K562 (cell line): ENCODE results near the gene FSTL1. TPM values are rescaled to one million over a fixed set of nuclear protein-coding genes. Genes with fewer than 3 reads are reported as not detected.

Experiments used
- ATAC-seq: fragments of 200-7000 bp; cut with Tn5 transposase; 3 replicates; pipeline ENCODE4 v1.9.1; 2020; ENCODE audit warnings: moderate library complexity
- BruUV-seq: library from RNA; stranded (reverse); fragments of 400-500 nt; replicated peaks from 2 replicates; lab custom pipeline; 2021; lab: Mats Ljungman, UMichigan
- CTCF ChIA-PET: fragments of 300-600 bp; formaldehyde crosslinking; extraction: SDS; loops from one replicate; lab custom pipeline; 2021; ENCODE audit warnings: low intra/inter-chr PET ratio; lab: Yijun Ruan, JAX
- POLR2A ChIA-PET: fragments of 300-600, 350-650 bp; sonication (Branson Sonifier 250); formaldehyde crosslinking; extraction: SDS; loops from one replicate; lab custom pipeline; 2021; ENCODE audit warnings: antibody characterized with exemption, inconsistent platforms; lab: Yijun Ruan, JAX
- DNase-seq, 4 experiments: peaks; one replicate each; pipeline versions ENCODE4 v3.0.0 to v3.0.0-alpha.2; 2011 to 2018; ENCODE audit warnings: low spot score in 3 of 4, mixed read lengths in 3 of 4; ENCODE audit errors: extremely low read depth in 1 of 4
- FAIRE-seq: peaks from 2 replicates; lab custom pipeline; 2011; peaks lifted over from hg19 to GRCh38; lab: Jason Lieb, UNC
- H2AFZ ChIP-seq: 2 replicates; pipeline ENCODE4 v1.6.0; 2011; ENCODE audit warnings: low read depth, low read length, control low read depth, inconsistent platforms
- H3K27ac ChIP-seq: fragments of 200-600 bp; 3 replicates; pipeline ENCODE4 v1.8.0; 2011; ENCODE audit warnings: low read depth, mild to moderate bottlenecking, control low read depth, inconsistent platforms, low read length, moderate library complexity, mixed read lengths; ENCODE audit errors: extremely low read depth
- H3K27me3 ChIP-seq, 2 experiments: fragments of 300-600 bp in 1 of 2; 2 replicates in 1 of 2; 3 replicates in 1 of 2; pipeline versions ENCODE4 v1.6.0 to v1.8.0; 2011; ENCODE audit warnings: inconsistent platforms in 2 of 2, low read length in 2 of 2, mild to moderate bottlenecking in 1 of 2, mixed read lengths in 1 of 2, moderate library complexity in 1 of 2; ENCODE audit not compliant: control insufficient read depth in 2 of 2, insufficient read depth in 2 of 2
- H3K36me3 ChIP-seq: fragments of 300-600 bp; 3 replicates; pipeline ENCODE4 v1.8.0; 2011; ENCODE audit warnings: mild to moderate bottlenecking, low read length, inconsistent platforms; ENCODE audit not compliant: control insufficient read depth, insufficient read depth
- H3K4me1 ChIP-seq, 2 experiments: fragments of 200-600 bp in 1 of 2; replicated peaks in 1 of 2; 2 replicates in 1 of 2; 3 replicates in 1 of 2; pipeline versions ENCODE4 v1.5.1 to v1.8.0; 2011; ENCODE audit warnings: inconsistent platforms in 2 of 2, low read length in 2 of 2, mild to moderate bottlenecking in 1 of 2, mixed read lengths in 1 of 2, moderate library complexity in 1 of 2; ENCODE audit not compliant: control insufficient read depth in 2 of 2, insufficient read depth in 2 of 2
- H3K4me2 ChIP-seq: 2 replicates; pipeline ENCODE4 v1.6.1; 2011; ENCODE audit warnings: low read length, control low read depth, inconsistent platforms, mixed read lengths; ENCODE audit not compliant: insufficient read depth
- H3K4me3 ChIP-seq: fragments of 200-600 bp; sonication (generic), shearing (Covaris generic); 2 replicates; pipeline ENCODE4 v1.5.1; 2016; ENCODE audit warnings: control low read depth, inconsistent platforms
- H3K79me2 ChIP-seq: fragments of 200-600 bp; 3 replicates; pipeline ENCODE4 v1.8.0; 2011; ENCODE audit warnings: low read length, inconsistent platforms; ENCODE audit not compliant: control insufficient read depth, insufficient read depth
- H3K9ac ChIP-seq, 2 experiments: 2 replicates each; pipeline versions ENCODE4 v1.6.0 to v1.6.1; 2011; ENCODE audit warnings: low read depth in 2 of 2, low read length in 2 of 2, control low read depth in 1 of 2, inconsistent platforms in 1 of 2, mild to moderate bottlenecking in 1 of 2, mixed read lengths in 1 of 2; ENCODE audit not compliant: insufficient read depth in 1 of 2
- H3K9me1 ChIP-seq: one replicate; pipeline ENCODE4 v1.6.0; 2011; ENCODE audit warnings: inconsistent platforms, mild to moderate bottlenecking, low read length, moderate library complexity; ENCODE audit not compliant: control insufficient read depth, insufficient read depth
- H3K9me3 ChIP-seq: replicated peaks from 2 replicates; pipeline ENCODE4 v1.5.1; 2011; ENCODE audit warnings: low read depth, low read length, inconsistent platforms; ENCODE audit not compliant: control insufficient read depth, insufficient read depth
- H4K20me1 ChIP-seq: replicated peaks from 2 replicates; pipeline ENCODE4 v1.6.1; 2011; ENCODE audit warnings: low read length, inconsistent platforms, mixed read lengths; ENCODE audit not compliant: control insufficient read depth, insufficient read depth
- CREBBP ChIP-seq: IDR thresholded peaks from one replicate; pipeline ENCODE4 v1.6.1; 2012; ENCODE audit warnings: low read depth, mild to moderate bottlenecking, control low read depth, inconsistent platforms, low read length
- FOS ChIP-seq: IDR thresholded peaks from 3 replicates; pipeline ENCODE4 v1.6.1; 2011; ENCODE audit not compliant: insufficient read length; ENCODE audit errors: extremely low read depth
- HDAC2 ChIP-seq: fragments of 450-650 bp; IDR thresholded peaks from 2 replicates; pipeline ENCODE4 v1.6.1; 2016; ENCODE audit warnings: mild to moderate bottlenecking
- PCBP2 ChIP-seq: fragments of 200-400 bp; formaldehyde crosslinking; IDR thresholded peaks from 2 replicates; pipeline ENCODE4 v1.6.1; 2018; ENCODE audit warnings: low read length, low read depth, mild to moderate bottlenecking, moderate library complexity; ENCODE audit not compliant: poor library complexity, severe bottlenecking
- SAP30 ChIP-seq: fragments of 200-600 bp; sonication (generic); IDR thresholded peaks from 2 replicates; pipeline ENCODE4 v1.6.1; 2012; ENCODE audit warnings: borderline replicate concordance, low read depth, mild to moderate bottlenecking, moderate library complexity, low read length, control low read depth, inconsistent platforms; ENCODE audit not compliant: insufficient read depth, poor library complexity, severe bottlenecking
- ZC3H4 ChIP-seq: sonication (generic); formaldehyde crosslinking; IDR thresholded peaks from 2 replicates; pipeline ENCODE4 v1.9.0; 2021; ENCODE audit warnings: missing genetic modification reagents, borderline replicate concordance
- ZFP30 ChIP-seq: fragments of 250-450 bp; sonication (Bioruptor Pico); IDR thresholded peaks from 2 replicates; pipeline ENCODE4 v1.8.0; 2022; ENCODE audit warnings: moderate library complexity, mild to moderate bottlenecking, inconsistent platforms, borderline replicate concordance
- ZNF224 ChIP-seq: sonication (generic); formaldehyde crosslinking; IDR thresholded peaks from 2 replicates; pipeline ENCODE4 v1.8.0; 2022; ENCODE audit warnings: mild to moderate bottlenecking, missing genetic modification reagents
- WGBS: fragments of 100-300 bp; shearing (Covaris generic); methylation state at CpG from one replicate; pipeline ENCODE4 v1.1.6; 2016; ENCODE audit warnings: low coverage, mixed read lengths; ENCODE audit not compliant: insufficient coverage; ENCODE audit errors: missing lambda C conversion rate; 5-methylcytosine and 5-hydroxymethylcytosine counted together
- in situ Hi-C: fragments of 300-500 bp; cut with MboI; formaldehyde crosslinking; loops from 4 replicates; pipeline ENCODE4 v1.15.0; 2018; ENCODE audit warnings: inconsistent platforms, mixed read lengths
- intact Hi-C: fragments of 100-400 bp; cut with micrococcal nuclease; formaldehyde crosslinking; loops from 2 replicates; pipeline ENCODE4 v1.14.2; 2022
- polyA plus RNA-seq, 8 experiments: library from polyadenylated mRNA; depleted of rRNA in 4 of 8; stranded (reverse) in 5 of 8; unstranded in 3 of 8; fragments of >200 nt; fragmentation: Nextera tagmentation in 2 of 8; fragmentation: Illumina TruSeq in 1 of 8; extraction: Ambion mirVana in 2 of 8; extraction: Trizol in 1 of 8; gene quantifications; 2 replicates each; pipeline versions ENCODE4 v1.2.1 to v1.2.3, GENCODE V29; 2011 to 2014; ENCODE audit warnings: inconsistent platforms in 1 of 8, missing spikeins in 1 of 8
- total RNA-seq, 7 experiments: library from RNA; depleted of rRNA in 6 of 7; stranded (reverse); fragments of >200 nt in 6 of 7; fragmentation: Illumina TruSeq in 2 of 7; extraction: Trizol in 2 of 7; gene quantifications; 2 replicates each; pipeline versions ENCODE4 v1.2.1 to v1.2.3, GENCODE V29; 2011 to 2021; ENCODE audit warnings: low replicate concordance in 1 of 7
- TF ChIP-seq, protein P1 (sequence below): fragments of 200-400 bp; formaldehyde crosslinking; IDR thresholded peaks from 2 replicates; pipeline ENCODE4 v1.6.1; 2017; ENCODE audit warnings: mild to moderate bottlenecking, low read depth, low read length, moderate library complexity
- TF ChIP-seq, protein P2 (sequence below): fragments of 450-650 bp; formaldehyde crosslinking; IDR thresholded peaks from 2 replicates; pipeline ENCODE4 v1.4.0; 2020; ENCODE audit warnings: mild to moderate bottlenecking, moderate library complexity
- TF ChIP-seq, protein P3 (sequence below): fragments of 450-650 bp; IDR thresholded peaks from 2 replicates; pipeline ENCODE4 v1.7.0; 2016; ENCODE audit warnings: borderline replicate concordance
- TF ChIP-seq, protein P4 (sequence below): fragments of 250-450 bp; sonication (Bioruptor Pico); IDR thresholded peaks from 2 replicates; pipeline ENCODE4 v1.8.0; 2022; ENCODE audit warnings: moderate library complexity, mild to moderate bottlenecking, inconsistent platforms
- TF ChIP-seq, protein P5 (sequence below): fragments of 250-450 bp; sonication (Bioruptor Pico); IDR thresholded peaks from 2 replicates; pipeline ENCODE4 v1.8.0; 2021; ENCODE audit warnings: mild to moderate bottlenecking, moderate library complexity

FSTL1 gene
- total and polyA plus RNA-seq, 9 of the 15 experiments (the other 6 are each of a cell fraction or from before 2014, with no cell fraction given) = 0.01 to 0.58 (median 0.08) TPM; not detected in 2

DNA sequence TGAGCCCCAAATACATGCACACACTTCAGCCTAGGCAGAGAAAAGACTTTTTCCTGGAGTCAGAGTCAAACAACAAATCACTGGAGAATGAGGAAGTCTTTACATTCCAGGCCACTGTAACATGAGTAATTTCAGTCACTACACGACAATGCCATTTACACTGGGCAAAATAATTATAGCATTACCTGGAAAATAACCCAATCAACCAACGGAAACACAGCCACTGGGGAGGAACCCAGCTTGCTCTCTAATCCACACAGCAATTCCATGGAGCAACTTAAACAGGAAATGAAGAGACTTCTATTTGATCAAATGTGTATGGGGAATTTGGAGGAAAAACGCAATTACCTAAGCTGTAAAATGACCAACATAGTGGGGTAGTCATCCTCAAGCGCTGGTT, 15.2 kb downstream of the FSTL1 start:
- H3K4me2 ChIP-seq = no peak overlapping the region
- no peak overlapping the region for H2AFZ ChIP-seq
- H3K4me1 ChIP-seq = no peaks in the 10 kb centered on the region
- no peak overlapping the region for H3K4me3 ChIP-seq
- H3K27ac ChIP-seq = no peak overlapping the region
- DNase-seq (no peak), FAIRE-seq (no peak), ATAC-seq (no peak)
- intact Hi-C loops (no loop called here), in situ Hi-C loops (loop anchor here (25.0 kb wide), 1 partner anchor 548 kb away; no protein-coding TSS in a partner anchor)
- POLR2A ChIA-PET = no interaction called here
- no peak overlapping the region for H3K9ac ChIP-seq
- no peaks in the 10 kb centered on the region for H3K9me1 ChIP-seq
- peaks cover 0 to 11% of the 10 kb centered on the region in 2 experiments; a peak in 2 of 5 replicates for H3K27me3 ChIP-seq
- 0% methylated on average over 4 of the region's 4 CpGs for WGBS
- no peaks in the 10 kb centered on the region for H3K9me3 ChIP-seq
- H3K36me3 ChIP-seq = no peaks in the 10 kb centered on the region
- no peaks in the 10 kb centered on the region for H4K20me1 ChIP-seq
- H3K79me2 ChIP-seq = no peaks in the 10 kb centered on the region
- CTCF ChIA-PET = no interaction called here
- no TSS peak for BruUV-seq
- TF ChIP-seq PCBP2 (no peak), ZFP30 (CRISPR knock-in tag) (no peak), ZNF224 (CRISPR knock-in tag) (no peak), ZC3H4 (CRISPR knock-in tag) (no peak), CREBBP (no peak), HDAC2 (no peak), SAP30 (no peak), FOS (no peak)
- TF ChIP-seq, protein P1, sequence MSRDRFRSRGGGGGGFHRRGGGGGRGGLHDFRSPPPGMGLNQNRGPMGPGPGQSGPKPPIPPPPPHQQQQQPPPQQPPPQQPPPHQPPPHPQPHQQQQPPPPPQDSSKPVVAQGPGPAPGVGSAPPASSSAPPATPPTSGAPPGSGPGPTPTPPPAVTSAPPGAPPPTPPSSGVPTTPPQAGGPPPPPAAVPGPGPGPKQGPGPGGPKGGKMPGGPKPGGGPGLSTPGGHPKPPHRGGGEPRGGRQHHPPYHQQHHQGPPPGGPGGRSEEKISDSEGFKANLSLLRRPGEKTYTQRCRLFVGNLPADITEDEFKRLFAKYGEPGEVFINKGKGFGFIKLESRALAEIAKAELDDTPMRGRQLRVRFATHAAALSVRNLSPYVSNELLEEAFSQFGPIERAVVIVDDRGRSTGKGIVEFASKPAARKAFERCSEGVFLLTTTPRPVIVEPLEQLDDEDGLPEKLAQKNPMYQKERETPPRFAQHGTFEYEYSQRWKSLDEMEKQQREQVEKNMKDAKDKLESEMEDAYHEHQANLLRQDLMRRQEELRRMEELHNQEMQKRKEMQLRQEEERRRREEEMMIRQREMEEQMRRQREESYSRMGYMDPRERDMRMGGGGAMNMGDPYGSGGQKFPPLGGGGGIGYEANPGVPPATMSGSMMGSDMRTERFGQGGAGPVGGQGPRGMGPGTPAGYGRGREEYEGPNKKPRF = no peak
- TF ChIP-seq, protein P2, sequence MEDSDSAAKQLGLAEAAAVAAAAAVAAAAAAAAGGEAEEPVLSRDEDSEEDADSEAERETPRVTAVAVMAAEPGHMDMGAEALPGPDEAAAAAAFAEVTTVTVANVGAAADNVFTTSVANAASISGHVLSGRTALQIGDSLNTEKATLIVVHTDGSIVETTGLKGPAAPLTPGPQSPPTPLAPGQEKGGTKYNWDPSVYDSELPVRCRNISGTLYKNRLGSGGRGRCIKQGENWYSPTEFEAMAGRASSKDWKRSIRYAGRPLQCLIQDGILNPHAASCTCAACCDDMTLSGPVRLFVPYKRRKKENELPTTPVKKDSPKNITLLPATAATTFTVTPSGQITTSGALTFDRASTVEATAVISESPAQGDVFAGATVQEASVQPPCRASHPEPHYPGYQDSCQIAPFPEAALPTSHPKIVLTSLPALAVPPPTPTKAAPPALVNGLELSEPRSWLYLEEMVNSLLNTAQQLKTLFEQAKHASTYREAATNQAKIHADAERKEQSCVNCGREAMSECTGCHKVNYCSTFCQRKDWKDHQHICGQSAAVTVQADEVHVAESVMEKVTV (CRISPR knock-in tag) = no peak
- TF ChIP-seq, protein P3, sequence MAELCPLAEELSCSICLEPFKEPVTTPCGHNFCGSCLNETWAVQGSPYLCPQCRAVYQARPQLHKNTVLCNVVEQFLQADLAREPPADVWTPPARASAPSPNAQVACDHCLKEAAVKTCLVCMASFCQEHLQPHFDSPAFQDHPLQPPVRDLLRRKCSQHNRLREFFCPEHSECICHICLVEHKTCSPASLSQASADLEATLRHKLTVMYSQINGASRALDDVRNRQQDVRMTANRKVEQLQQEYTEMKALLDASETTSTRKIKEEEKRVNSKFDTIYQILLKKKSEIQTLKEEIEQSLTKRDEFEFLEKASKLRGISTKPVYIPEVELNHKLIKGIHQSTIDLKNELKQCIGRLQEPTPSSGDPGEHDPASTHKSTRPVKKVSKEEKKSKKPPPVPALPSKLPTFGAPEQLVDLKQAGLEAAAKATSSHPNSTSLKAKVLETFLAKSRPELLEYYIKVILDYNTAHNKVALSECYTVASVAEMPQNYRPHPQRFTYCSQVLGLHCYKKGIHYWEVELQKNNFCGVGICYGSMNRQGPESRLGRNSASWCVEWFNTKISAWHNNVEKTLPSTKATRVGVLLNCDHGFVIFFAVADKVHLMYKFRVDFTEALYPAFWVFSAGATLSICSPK = no peak
- TF ChIP-seq, protein P4, sequence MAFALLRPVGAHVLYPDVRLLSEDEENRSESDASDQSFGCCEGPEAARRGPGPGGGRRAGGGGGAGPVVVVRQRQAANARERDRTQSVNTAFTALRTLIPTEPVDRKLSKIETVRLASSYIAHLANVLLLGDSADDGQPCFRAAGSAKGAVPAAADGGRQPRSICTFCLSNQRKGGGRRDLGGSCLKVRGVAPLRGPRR (CRISPR knock-in tag) = no peak
- TF ChIP-seq, protein P5, sequence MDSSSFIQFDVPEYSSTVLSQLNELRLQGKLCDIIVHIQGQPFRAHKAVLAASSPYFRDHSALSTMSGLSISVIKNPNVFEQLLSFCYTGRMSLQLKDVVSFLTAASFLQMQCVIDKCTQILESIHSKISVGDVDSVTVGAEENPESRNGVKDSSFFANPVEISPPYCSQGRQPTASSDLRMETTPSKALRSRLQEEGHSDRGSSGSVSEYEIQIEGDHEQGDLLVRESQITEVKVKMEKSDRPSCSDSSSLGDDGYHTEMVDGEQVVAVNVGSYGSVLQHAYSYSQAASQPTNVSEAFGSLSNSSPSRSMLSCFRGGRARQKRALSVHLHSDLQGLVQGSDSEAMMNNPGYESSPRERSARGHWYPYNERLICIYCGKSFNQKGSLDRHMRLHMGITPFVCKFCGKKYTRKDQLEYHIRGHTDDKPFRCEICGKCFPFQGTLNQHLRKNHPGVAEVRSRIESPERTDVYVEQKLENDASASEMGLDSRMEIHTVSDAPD (CRISPR knock-in tag) = no peak
